HG03575 (cell line): ENCODE data around the gene FBXW5.

ENCODE experiments used
- ATAC-seq: cut with Tn5 transposase; IDR thresholded peaks from one replicate; pipeline ENCODE4 v1.9.1; 2021; ENCODE audit not compliant: unreplicated experiment, insufficient number of reproducible peaks, low FRiP score; ENCODE audit errors: extremely low read depth

Gene FBXW5

DNA sequence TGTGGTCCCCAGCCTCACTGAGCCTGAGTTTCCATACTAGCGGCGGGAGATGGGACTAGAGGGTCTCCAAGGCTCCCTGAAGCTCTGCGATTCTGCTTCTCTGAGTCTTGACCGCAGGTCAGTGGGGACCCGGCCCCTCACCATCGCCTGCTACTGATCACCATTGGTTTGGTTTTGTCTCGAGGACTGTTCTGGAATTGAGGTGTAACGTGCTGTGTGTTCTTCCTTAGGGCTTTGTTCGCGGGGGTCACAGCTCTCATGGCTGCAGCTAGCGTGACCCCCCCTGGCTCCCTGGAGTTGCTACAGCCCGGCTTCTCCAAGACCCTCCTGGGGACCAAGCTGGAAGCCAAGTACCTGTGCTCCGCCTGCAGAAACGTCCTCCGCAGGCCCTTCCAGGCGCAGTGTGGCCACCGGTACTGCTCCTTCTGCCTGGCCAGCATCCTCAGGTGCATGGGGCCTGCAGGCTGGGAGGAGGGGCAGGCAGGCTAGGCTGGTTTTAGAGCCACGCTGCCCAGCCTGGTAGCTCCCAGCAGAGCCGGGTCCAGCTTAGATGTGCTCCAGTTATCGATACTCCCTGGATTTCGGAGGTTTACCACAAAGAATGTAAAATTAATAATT, 45.9 kb downstream of the FBXW5 start:
- no peak for ATAC-seq

- no peak for ATAC-seq
Observed at GRCh38 chr9:136896027-136896426, 48.5 kb downstream of the FBXW5 start.

DNA sequence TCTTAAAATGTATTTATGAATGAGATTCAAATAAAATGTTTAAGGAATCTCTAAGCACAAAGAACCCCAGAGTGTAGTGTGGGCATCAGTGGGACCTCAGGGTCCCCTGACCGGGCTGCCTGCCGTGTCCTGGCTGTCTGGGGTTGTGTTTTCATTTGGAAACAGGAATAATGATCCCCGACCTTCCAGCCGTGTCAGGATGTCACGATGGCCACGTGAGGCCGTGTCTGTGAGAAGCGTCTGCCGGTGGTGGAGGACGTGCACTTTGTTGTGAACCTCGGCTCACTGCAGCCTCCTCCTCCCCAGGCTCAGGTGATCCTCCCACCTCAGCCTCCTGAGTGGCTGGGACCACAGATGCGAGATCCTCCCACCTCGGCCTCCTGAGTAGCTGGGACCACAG, 53.9 kb downstream of the FBXW5 start:
- no peak for ATAC-seq
